Measurements from ENCODE around the gene MRPS5. TPM values are rescaled to one million over a fixed set of nuclear protein-coding genes. Genes with fewer than 3 reads are reported as not detected.

The MRPS5 gene
- total RNA-seq, 1 donor from 2014 or later: 75.2 TPM

DNA sequence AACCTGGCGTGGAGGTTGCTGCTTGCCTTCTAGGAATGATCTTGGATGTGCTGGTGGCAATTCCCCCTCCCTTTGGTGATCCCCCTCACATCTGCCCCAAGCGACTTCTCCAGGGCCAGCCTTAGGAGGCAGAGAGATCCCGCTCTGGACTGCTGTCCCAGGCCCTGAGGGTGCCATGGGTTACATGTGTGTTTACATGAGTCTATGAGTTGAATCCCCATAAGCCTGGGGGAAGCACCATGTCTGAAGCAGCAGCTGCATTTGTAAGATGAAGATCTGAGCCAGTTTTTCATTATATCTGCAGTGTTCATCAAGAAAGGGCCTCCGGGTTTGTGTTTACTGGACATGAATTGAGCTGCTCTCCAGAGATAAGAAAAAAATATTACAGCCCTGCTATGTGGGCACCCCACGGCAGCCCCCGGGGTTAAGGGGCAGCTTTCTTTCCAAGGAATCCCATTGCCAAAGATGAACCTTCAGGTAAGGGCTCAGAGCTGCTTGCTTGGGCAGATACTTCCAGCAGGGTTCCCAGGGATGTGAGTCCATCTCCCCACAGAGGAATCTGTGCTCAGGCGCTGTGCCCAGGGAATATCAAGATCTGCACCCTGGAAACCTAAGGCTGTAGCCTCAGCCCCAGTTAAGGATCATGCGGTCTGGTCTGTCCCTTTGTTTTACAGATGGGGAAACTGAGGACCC is 46.0 kb downstream of the MRPS5 start:
- peaks cover 16% of the 10 kb centered on the region for H3K4me1 Mint-ChIP-seq
- Histone ChIP-seq H3K4me3 (no peak overlapping the region), H2AFZ (replicated peaks) (no peak overlapping the region), H3K9me3 (ENCODE audit: low read depth) (no peaks in the 10 kb centered on the region), H3K36me3 (no peaks in the 10 kb centered on the region), H3K79me2 (ENCODE audit: low read depth) (no peaks in the 10 kb centered on the region), H3K9ac (no peak overlapping the region), H3K4me1 (no peaks in the 10 kb centered on the region), H4K20me1 (ENCODE audit: low read depth) (no peaks in the 10 kb centered on the region), H3K27ac (no peak overlapping the region), H3F3A (ENCODE audit: low read depth) (peaks cover 6% of the 10 kb centered on the region), H3K27me3 (peaks cover 10% of the 10 kb centered on the region), H3K4me2 (no peak overlapping the region)
- H3K27ac Mint-ChIP-seq: no peak overlapping the region
- H3K4me3 Mint-ChIP-seq: no peak overlapping the region
- no peaks in the 10 kb centered on the region for H3K9me3 Mint-ChIP-seq
- DNase-seq (ENCODE audit: low spot score): no peak
- H3K36me3 Mint-ChIP-seq: no peaks in the 10 kb centered on the region
- TF ChIP-seq EZH2phosphoT487 (IDR thresholded peaks at IDR 0.05): no peak
- TF ChIP-seq EZH2 (IDR thresholded peaks at IDR 0.05): no peak
- TF ChIP-seq CTCF (IDR thresholded peaks at IDR 0.05): no peak
- peaks cover 13% of the 10 kb centered on the region for H3K27me3 Mint-ChIP-seq (ENCODE audit: insufficient read depth, low read depth)

DNA sequence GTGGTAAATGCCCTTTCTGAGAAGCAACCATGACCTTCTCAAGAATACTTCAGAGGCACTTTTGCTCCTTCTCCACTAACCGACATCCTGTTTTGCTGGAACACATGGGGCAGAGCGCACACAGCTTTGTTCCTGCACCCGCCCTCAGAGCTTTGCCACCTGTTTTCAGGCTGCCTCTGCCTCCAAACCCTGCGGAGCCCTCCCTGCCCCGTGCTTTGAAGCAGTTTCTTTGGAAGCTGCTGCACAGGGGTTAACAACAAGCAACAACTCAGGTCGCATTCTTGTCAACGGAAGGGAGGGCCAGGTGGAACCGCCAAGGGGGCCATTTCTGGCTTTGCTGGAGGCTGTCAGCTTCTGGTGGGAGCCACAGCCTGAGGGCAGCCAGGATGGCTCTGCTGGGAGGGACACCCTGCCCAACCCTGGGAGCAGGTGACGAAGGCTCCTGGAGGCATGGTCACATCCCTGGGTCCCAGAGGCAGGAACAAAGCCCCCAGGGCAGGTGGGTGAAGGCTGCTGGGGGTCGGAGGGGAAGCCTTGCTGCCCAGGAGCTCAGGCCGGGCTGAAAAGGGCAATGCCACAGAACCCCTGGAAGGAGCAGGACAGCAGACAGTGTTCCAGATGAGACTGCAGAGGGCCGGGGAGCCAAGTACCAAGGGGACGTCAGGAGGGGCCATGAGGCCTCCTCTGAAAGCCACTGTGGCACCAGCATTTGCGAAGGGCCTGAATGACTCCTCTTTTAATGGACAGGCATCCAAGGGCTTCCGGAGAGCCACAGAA is 46.8 kb downstream of the MRPS5 start:
- no peak overlapping the region for H3K4me3 ChIP-seq
- Mint-ChIP-seq H3K4me1 (peaks cover 16% of the 10 kb centered on the region), H3K36me3 (no peaks in the 10 kb centered on the region), H3K27ac (no peak overlapping the region), H3K9me3 (no peaks in the 10 kb centered on the region), H3K27me3 (ENCODE audit: insufficient read depth, low read depth) (peaks cover 13% of the 10 kb centered on the region), H3K4me3 (no peak overlapping the region)
- TF ChIP-seq EZH2phosphoT487 (IDR thresholded peaks at IDR 0.05) (no peak), EZH2 (IDR thresholded peaks at IDR 0.05) (no peak), CTCF (IDR thresholded peaks at IDR 0.05) (no peak)
- no peaks in the 10 kb centered on the region for H4K20me1 ChIP-seq (ENCODE audit: low read depth)
- H2AFZ ChIP-seq (replicated peaks): no peak overlapping the region
- H3K4me1 ChIP-seq: no peaks in the 10 kb centered on the region
- no peaks in the 10 kb centered on the region for H3K36me3 ChIP-seq
- no peak for DNase-seq (ENCODE audit: low spot score)
- H3K4me2 ChIP-seq: no peak overlapping the region
- peaks cover 10% of the 10 kb centered on the region for H3K27me3 ChIP-seq
- no peak overlapping the region for H3K9ac ChIP-seq
- no peaks in the 10 kb centered on the region for H3K79me2 ChIP-seq (ENCODE audit: low read depth)
- H3F3A ChIP-seq (ENCODE audit: low read depth): peaks cover 6% of the 10 kb centered on the region
- H3K9me3 ChIP-seq (ENCODE audit: low read depth): no peaks in the 10 kb centered on the region
- H3K27ac ChIP-seq: no peak overlapping the region

- Histone ChIP-seq H3F3A (ENCODE audit: low read depth) (peaks cover 6% of the 10 kb centered on the region), H3K4me3 (no peak overlapping the region), H3K9me3 (ENCODE audit: low read depth) (no peaks in the 10 kb centered on the region), H3K79me2 (ENCODE audit: low read depth) (no peaks in the 10 kb centered on the region), H3K36me3 (no peaks in the 10 kb centered on the region), H2AFZ (replicated peaks) (no peak overlapping the region), H4K20me1 (ENCODE audit: low read depth) (no peaks in the 10 kb centered on the region), H3K9ac (no peak overlapping the region), H3K4me1 (no peaks in the 10 kb centered on the region), H3K27me3 (peaks cover 10% of the 10 kb centered on the region), H3K4me2 (no peak overlapping the region), H3K27ac (no peak overlapping the region)
- no peak for DNase-seq (ENCODE audit: low spot score)
- Mint-ChIP-seq H3K9me3 (no peaks in the 10 kb centered on the region), H3K4me3 (no peak overlapping the region), H3K27me3 (ENCODE audit: insufficient read depth, low read depth) (peaks cover 11% of the 10 kb centered on the region), H3K4me1 (peaks cover 12% of the 10 kb centered on the region), H3K27ac (no peak overlapping the region), H3K36me3 (no peaks in the 10 kb centered on the region)
- TF ChIP-seq EZH2phosphoT487 (IDR thresholded peaks at IDR 0.05) (no peak), CTCF (IDR thresholded peaks at IDR 0.05) (no peak), EZH2 (IDR thresholded peaks at IDR 0.05) (no peak)
These were observed 47.5 kb downstream of the MRPS5 start for GRCh38 chr2:95073856-95074662.
